Liver (tissue), 9 donors: ENCODE measurements around the gene DNAL4. TPM values are rescaled to one million over a fixed set of nuclear protein-coding genes. Genes with fewer than 3 reads are reported as not detected.

Experiments
- DNase-seq: peaks from one replicate; pipeline ENCODE4 v3.0.0-alpha.2; 2017; ENCODE audit warnings: low spot score
- H3K27ac ChIP-seq, 2 donors: one replicate each; pipeline ENCODE4 v1.7.0; 2013; ENCODE audit warnings: inconsistent platforms in 2 of 2, low read length in 2 of 2, control low read depth in 1 of 2, low read depth in 1 of 2, mild to moderate bottlenecking in 1 of 2
- H3K27me3 ChIP-seq, 4 donors: one replicate each; pipeline versions ENCODE4 v1.6.1 to v1.7.0; 2013; ENCODE audit warnings: low read length in 3 of 4, inconsistent platforms in 1 of 4, mild to moderate bottlenecking in 1 of 4, moderate library complexity in 1 of 4; ENCODE audit not compliant: control insufficient read depth in 4 of 4, insufficient read depth in 4 of 4
- H3K36me3 ChIP-seq, 4 donors: one replicate each; pipeline versions ENCODE4 v1.6.1 to v1.7.0; 2013; ENCODE audit warnings: low read length in 3 of 4, mild to moderate bottlenecking in 3 of 4, low read depth in 1 of 4, moderate library complexity in 1 of 4; ENCODE audit not compliant: control insufficient read depth in 4 of 4, insufficient read depth in 3 of 4
- H3K4me1 ChIP-seq, 4 donors: one replicate each; pipeline versions ENCODE4 v1.6.1 to v1.7.0; 2013; ENCODE audit warnings: low read length in 3 of 4, mild to moderate bottlenecking in 3 of 4, moderate library complexity in 1 of 4; ENCODE audit not compliant: control insufficient read depth in 4 of 4, insufficient read depth in 4 of 4
- H3K4me3 ChIP-seq, 3 donors: one replicate each; pipeline versions ENCODE4 v1.6.1 to v1.7.0; 2013; ENCODE audit warnings: low read length in 3 of 3, control low read depth in 1 of 3, low read depth in 1 of 3, mild to moderate bottlenecking in 1 of 3
- H3K9ac ChIP-seq, 2 donors: one replicate each; pipeline ENCODE4 v1.7.0; 2013; ENCODE audit warnings: low read length in 2 of 2, mild to moderate bottlenecking in 2 of 2, moderate library complexity in 2 of 2, control low read depth in 1 of 2, low read depth in 1 of 2
- H3K9me3 ChIP-seq, 4 donors: one replicate each; pipeline versions ENCODE4 v1.6.1 to v1.7.0; 2013; ENCODE audit warnings: low read length in 3 of 4; ENCODE audit not compliant: control insufficient read depth in 4 of 4
- EGR1 ChIP-seq, 2 donors: IDR thresholded peaks; 2 replicates each; pipeline ENCODE4 v1.6.1; 2016 to 2018; ENCODE audit warnings: antibody characterized with exemption in 2 of 2, low read depth in 2 of 2
- FOXA1 ChIP-seq: IDR thresholded peaks from 2 replicates; pipeline ENCODE4 v1.6.1; 2016; ENCODE audit warnings: antibody characterized with exemption
- FOXA2 ChIP-seq: IDR thresholded peaks from 2 replicates; pipeline ENCODE4 v1.6.1; 2016; ENCODE audit warnings: antibody characterized with exemption
- GABPA ChIP-seq, 2 donors: IDR thresholded peaks in 1 of 2; conservative IDR thresholded peaks in 1 of 2; 2 replicates each; pipeline ENCODE4 v1.6.1; 2016; ENCODE audit warnings: antibody characterized with exemption in 2 of 2, mild to moderate bottlenecking in 1 of 2, moderate library complexity in 1 of 2
- HNF4A ChIP-seq, 2 donors: conservative IDR thresholded peaks; 2 replicates each; pipeline ENCODE4 v1.6.1; 2016; ENCODE audit warnings: antibody characterized with exemption in 2 of 2, mild to moderate bottlenecking in 2 of 2
- HNF4G ChIP-seq: IDR thresholded peaks from 2 replicates; pipeline ENCODE4 v1.6.1; 2016; ENCODE audit warnings: antibody characterized with exemption
- JUND ChIP-seq, 2 donors: IDR thresholded peaks; 2 replicates each; pipeline ENCODE4 v1.6.1; 2016; ENCODE audit warnings: antibody characterized with exemption in 2 of 2
- NR2F2 ChIP-seq: IDR thresholded peaks from 2 replicates; pipeline ENCODE4 v1.6.1; 2016; ENCODE audit warnings: antibody characterized with exemption
- RAD21 ChIP-seq, 2 donors: IDR thresholded peaks; 2 replicates each; pipeline ENCODE4 v1.6.1; 2016; ENCODE audit warnings: antibody characterized with exemption in 2 of 2, mild to moderate bottlenecking in 2 of 2
- RXRA ChIP-seq, 2 donors: IDR thresholded peaks; 2 replicates each; pipeline ENCODE4 v1.6.1; 2017 to 2018; ENCODE audit warnings: antibody characterized with exemption in 2 of 2, mild to moderate bottlenecking in 1 of 2
- SP1 ChIP-seq: IDR thresholded peaks from 2 replicates; pipeline ENCODE4 v1.6.1; 2018; ENCODE audit warnings: antibody characterized with exemption, mild to moderate bottlenecking
- TAF1 ChIP-seq: conservative IDR thresholded peaks from 2 replicates; pipeline ENCODE4 v1.6.1; 2016; ENCODE audit warnings: antibody characterized with exemption, mild to moderate bottlenecking
- YY1 ChIP-seq: IDR thresholded peaks from 2 replicates; pipeline ENCODE4 v1.6.1; 2016; ENCODE audit warnings: antibody characterized with exemption, mild to moderate bottlenecking
- WGBS: extraction: QIAGEN DNeasy Blood & Tissue Kit; methylation state at CpG from one replicate; pipeline ENCODE4 v1.1.7; 2013; 5-methylcytosine and 5-hydroxymethylcytosine counted together
- polyA plus RNA-seq, 2 donors: library from polyadenylated mRNA; stranded (reverse) in 1 of 2; unstranded in 1 of 2; fragments of 200-250 nt in 1 of 2; fragments of >200 nt in 1 of 2; fragmentation: Nextera tagmentation in 1 of 2; extraction: Ambion mirVana in 1 of 2; gene quantifications; one replicate each; pipeline versions ENCODE4 v1.2.1 to v1.2.3, GENCODE V29; 2013 to 2015
- total RNA-seq, 2 donors: library from RNA; depleted of rRNA; stranded (reverse); fragments of >200 nt; gene quantifications; one replicate each; pipeline ENCODE4 v1.2.3, GENCODE V29; 2014
- TF ChIP-seq, protein P1 (sequence below): IDR thresholded peaks from 2 replicates; pipeline ENCODE4 v1.6.1; 2016; ENCODE audit warnings: antibody characterized with exemption
- TF ChIP-seq, protein P2 (sequence below): fragments of 150-350 bp; IDR thresholded peaks from 2 replicates; pipeline ENCODE4 v1.5.1; 2017; ENCODE audit warnings: improper control_type of control experiment, low read depth, low read length; ENCODE audit not compliant: missing input control
- TF ChIP-seq, protein P3 (sequence below): IDR thresholded peaks from 2 replicates; pipeline ENCODE4 v1.6.1; 2016; ENCODE audit warnings: antibody characterized with exemption
- TF ChIP-seq, protein P4 (sequence below): IDR thresholded peaks from 2 replicates; pipeline ENCODE4 v1.6.1; 2016; ENCODE audit warnings: antibody characterized with exemption, mild to moderate bottlenecking
- TF ChIP-seq, protein P5 (sequence below): IDR thresholded peaks from 2 replicates; pipeline ENCODE4 v1.6.1; 2016; ENCODE audit warnings: antibody characterized with exemption
- donor health status: healthy.
- donor health status: healthy.
- donor health status: healthy.
- donor health status: healthy.
- donor health status: healthy.

The DNAL4 gene
- total and polyA plus RNA-seq, 4 donors: 4.0 to 5.6 (median 4.9) TPM

DNA sequence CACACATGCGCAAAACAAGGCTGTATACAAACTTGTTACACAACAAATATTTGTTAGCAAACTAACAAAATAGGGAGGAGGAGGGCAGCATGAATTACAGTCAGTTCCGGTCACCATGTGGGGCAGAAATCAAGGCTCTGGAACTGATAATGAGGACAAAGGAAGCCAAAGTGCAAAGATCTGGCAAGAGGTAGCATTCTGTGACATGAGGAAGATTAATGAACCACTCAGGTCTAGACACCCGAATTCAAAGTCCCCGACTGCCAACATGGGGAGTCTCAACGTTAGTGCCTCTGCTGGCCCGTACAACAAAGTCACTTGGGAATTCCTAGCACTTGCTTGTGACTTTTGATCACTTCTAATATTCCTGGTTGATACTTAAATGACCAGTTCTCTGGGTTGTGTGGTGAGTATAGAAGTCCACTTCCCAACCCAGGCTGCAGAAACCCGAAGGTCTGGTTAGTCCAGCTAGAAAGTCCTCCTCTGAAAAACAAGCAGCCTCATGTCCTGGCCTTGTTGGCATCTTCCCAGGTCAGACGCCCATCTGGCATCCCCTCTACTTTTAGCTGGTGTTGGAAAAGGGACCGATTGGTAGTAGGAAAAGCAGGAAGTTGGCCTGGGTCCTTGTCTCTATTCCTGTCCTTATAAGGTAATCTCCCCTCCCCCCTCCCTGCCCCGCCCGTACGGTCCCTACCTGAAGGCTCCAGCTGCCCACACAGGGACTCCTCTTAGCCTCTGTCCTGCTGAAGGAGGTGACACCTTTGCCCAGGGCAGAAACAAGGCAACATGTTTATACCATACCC, 39.8 kb downstream of the DNAL4 start:
- TF ChIP-seq FOXA2 (peak; percentile 49), YY1 (peak; percentile 87), TAF1 (peak; percentile 75), EGR1 (IDR thresholded peaks at IDR 0.05; ENCODE audit: low read depth in 2 of 2) (peak in 1 of 2 donors; percentile 64), SP1 (peak; percentile 90), NR2F2 (peak; percentile 9), HNF4A (conservative IDR thresholded peaks at IDR 0.05) (peak; percentile 88 to 92), JUND (IDR thresholded peaks at IDR 0.05) (peak; percentile 21 to 69), FOXA1 (no peak), GABPA (IDR thresholded peaks at IDR 0.05 in 1 of 2, conservative IDR thresholded peaks at IDR 0.05 in 1 of 2) (peak; percentile 68 to 82), RXRA (IDR thresholded peaks at IDR 0.05) (peak; percentile 83 to 91), RAD21 (IDR thresholded peaks at IDR 0.05) (peak; percentile 11 to 24), HNF4G (peak; percentile 59)
- TF ChIP-seq, protein P1, sequence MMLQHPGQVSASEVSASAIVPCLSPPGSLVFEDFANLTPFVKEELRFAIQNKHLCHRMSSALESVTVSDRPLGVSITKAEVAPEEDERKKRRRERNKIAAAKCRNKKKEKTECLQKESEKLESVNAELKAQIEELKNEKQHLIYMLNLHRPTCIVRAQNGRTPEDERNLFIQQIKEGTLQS: no peak
- TF ChIP-seq, protein P2, sequence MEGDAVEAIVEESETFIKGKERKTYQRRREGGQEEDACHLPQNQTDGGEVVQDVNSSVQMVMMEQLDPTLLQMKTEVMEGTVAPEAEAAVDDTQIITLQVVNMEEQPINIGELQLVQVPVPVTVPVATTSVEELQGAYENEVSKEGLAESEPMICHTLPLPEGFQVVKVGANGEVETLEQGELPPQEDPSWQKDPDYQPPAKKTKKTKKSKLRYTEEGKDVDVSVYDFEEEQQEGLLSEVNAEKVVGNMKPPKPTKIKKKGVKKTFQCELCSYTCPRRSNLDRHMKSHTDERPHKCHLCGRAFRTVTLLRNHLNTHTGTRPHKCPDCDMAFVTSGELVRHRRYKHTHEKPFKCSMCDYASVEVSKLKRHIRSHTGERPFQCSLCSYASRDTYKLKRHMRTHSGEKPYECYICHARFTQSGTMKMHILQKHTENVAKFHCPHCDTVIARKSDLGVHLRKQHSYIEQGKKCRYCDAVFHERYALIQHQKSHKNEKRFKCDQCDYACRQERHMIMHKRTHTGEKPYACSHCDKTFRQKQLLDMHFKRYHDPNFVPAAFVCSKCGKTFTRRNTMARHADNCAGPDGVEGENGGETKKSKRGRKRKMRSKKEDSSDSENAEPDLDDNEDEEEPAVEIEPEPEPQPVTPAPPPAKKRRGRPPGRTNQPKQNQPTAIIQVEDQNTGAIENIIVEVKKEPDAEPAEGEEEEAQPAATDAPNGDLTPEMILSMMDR: no peak
- TF ChIP-seq, protein P3, sequence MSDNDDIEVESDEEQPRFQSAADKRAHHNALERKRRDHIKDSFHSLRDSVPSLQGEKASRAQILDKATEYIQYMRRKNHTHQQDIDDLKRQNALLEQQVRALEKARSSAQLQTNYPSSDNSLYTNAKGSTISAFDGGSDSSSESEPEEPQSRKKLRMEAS: peak; percentile 93
- TF ChIP-seq, protein P4, sequence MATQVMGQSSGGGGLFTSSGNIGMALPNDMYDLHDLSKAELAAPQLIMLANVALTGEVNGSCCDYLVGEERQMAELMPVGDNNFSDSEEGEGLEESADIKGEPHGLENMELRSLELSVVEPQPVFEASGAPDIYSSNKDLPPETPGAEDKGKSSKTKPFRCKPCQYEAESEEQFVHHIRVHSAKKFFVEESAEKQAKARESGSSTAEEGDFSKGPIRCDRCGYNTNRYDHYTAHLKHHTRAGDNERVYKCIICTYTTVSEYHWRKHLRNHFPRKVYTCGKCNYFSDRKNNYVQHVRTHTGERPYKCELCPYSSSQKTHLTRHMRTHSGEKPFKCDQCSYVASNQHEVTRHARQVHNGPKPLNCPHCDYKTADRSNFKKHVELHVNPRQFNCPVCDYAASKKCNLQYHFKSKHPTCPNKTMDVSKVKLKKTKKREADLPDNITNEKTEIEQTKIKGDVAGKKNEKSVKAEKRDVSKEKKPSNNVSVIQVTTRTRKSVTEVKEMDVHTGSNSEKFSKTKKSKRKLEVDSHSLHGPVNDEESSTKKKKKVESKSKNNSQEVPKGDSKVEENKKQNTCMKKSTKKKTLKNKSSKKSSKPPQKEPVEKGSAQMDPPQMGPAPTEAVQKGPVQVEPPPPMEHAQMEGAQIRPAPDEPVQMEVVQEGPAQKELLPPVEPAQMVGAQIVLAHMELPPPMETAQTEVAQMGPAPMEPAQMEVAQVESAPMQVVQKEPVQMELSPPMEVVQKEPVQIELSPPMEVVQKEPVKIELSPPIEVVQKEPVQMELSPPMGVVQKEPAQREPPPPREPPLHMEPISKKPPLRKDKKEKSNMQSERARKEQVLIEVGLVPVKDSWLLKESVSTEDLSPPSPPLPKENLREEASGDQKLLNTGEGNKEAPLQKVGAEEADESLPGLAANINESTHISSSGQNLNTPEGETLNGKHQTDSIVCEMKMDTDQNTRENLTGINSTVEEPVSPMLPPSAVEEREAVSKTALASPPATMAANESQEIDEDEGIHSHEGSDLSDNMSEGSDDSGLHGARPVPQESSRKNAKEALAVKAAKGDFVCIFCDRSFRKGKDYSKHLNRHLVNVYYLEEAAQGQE: peak; percentile 73
- TF ChIP-seq, protein P5, sequence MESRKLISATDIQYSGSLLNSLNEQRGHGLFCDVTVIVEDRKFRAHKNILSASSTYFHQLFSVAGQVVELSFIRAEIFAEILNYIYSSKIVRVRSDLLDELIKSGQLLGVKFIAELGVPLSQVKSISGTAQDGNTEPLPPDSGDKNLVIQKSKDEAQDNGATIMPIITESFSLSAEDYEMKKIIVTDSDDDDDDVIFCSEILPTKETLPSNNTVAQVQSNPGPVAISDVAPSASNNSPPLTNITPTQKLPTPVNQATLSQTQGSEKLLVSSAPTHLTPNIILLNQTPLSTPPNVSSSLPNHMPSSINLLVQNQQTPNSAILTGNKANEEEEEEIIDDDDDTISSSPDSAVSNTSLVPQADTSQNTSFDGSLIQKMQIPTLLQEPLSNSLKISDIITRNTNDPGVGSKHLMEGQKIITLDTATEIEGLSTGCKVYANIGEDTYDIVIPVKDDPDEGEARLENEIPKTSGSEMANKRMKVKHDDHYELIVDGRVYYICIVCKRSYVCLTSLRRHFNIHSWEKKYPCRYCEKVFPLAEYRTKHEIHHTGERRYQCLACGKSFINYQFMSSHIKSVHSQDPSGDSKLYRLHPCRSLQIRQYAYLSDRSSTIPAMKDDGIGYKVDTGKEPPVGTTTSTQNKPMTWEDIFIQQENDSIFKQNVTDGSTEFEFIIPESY: peak; percentile 70
- Histone ChIP-seq H3K9me3 (no peaks in the 10 kb centered on the region), H3K27me3 (no peaks in the 10 kb centered on the region), H3K4me3 (peak overlapping the region; percentile 80 to 93 (median 93)), H3K27ac (peak overlapping the region; percentile 99), H3K36me3 (peaks cover 19 to 30% (median 29%) of the 10 kb centered on the region in 4 donors), H3K9ac (peak overlapping the region; percentile 93 to 96), H3K4me1 (peaks cover 7 to 54% (median 16%) of the 10 kb centered on the region in 4 donors)
- peak; percentile 43 for DNase-seq
- WGBS: 7% methylated on average over 12 of the region's 12 CpGs
